ENCODE measurements around the gene MYNN.
"Not testable (repeated sequence)": the region's sequence is repeated elsewhere in the genome, so short reads cannot be mapped to it uniquely, and the experiment has no call there.

The MYNN gene

GRCh38 chr3:169772897-169773816, at the start of gene MYNN:
TSS of gene MYNN (plus strand) at chr3:169773396. CDS start at chr3:169774296, 900 bp downstream.
- peak; percentile 75 to 88 for DNase-seq (ENCODE audit: extremely low read depth in 1 of 2, low read depth in 1 of 2)

DNA sequence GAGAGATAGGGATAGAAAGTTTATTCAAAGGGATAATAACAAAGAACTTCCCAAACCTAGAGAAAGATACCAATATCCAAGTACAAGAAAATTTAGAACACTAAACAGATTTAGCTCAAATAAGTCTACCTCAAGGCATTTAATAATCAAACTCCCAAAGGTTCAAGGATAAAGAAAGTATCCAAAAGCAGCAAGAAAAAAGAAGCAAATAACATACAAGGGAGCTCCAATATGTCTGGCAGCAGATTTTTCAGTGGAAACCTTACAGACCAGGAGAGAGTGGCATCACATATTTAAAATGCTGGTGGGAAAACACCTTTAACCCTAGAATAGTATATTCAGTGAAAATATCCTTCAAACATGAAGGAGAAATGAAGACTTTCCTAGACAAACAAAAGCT, 41.3 kb upstream of the MYNN start:
- DNase-seq (ENCODE audit: extremely low read depth in 1 of 2, low read depth in 1 of 2): not testable (repeated sequence)

DNA sequence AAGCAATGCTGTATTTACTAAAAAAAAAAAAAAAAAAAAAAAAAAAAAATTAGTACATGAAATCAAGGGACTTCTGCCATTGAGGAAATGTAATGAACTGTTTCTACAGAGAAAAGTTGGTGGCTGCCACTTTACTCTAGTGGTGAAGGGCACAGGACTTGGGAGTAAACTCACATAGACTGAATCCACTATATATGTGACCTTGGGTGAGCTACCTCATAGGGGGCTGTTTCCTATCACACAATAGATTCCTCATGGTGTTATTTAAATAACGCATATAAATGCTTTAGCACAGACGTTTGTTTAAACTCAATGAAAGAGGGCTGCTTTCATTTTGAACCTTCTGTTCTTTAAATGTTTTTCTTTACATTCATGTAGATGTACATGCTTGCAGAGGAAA, 34.1 kb upstream of the MYNN start:
- DNase-seq (ENCODE audit: extremely low read depth in 1 of 2, low read depth in 1 of 2): no peak

DNA sequence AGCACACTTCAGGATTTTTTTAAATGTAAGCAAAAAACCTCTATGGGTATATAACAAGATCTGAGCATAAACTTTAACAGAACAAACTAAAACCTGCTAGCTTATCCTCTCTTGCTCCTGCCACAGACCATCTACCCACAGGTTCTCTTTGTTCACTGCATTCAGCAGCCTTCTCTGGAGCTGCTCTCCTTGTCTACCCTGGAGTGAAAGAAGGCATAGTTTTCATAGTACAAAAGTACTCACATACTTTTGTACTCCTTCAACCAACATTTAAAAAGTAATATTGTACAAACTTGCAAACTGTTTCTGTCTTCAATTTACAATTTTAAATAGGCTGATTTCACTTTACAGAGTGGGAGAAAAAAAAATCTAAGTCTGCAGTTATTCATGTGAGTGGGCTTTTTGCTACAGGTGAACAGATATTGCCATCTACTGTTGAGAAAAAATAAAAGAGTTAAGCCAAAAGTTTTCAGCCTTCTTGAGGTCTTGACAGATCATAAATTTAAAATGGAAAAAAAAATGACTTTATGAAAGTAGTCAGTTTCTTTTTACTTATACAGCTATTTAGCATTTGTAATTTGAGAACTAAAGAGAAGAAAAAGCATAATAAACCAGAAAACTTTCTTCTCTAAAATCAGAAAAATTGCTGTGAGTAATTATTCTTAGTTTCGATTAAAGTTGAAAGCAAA, 28.7 kb upstream of the MYNN start:
- DNase-seq (ENCODE audit: extremely low read depth in 1 of 2, low read depth in 1 of 2): no peak

- no peak for DNase-seq (ENCODE audit: extremely low read depth in 1 of 2, low read depth in 1 of 2)
Measured at GRCh38 chr3:169746924-169747323, 26.3 kb upstream of the MYNN start.

GRCh38 chr3:169748670-169749069, 24.5 kb upstream of the MYNN start:
- no peak for DNase-seq (ENCODE audit: extremely low read depth in 1 of 2, low read depth in 1 of 2)

- DNase-seq (ENCODE audit: extremely low read depth in 1 of 2, low read depth in 1 of 2): no peak
Measured at GRCh38 chr3:169750665-169751064, 22.5 kb upstream of the MYNN start.

DNA sequence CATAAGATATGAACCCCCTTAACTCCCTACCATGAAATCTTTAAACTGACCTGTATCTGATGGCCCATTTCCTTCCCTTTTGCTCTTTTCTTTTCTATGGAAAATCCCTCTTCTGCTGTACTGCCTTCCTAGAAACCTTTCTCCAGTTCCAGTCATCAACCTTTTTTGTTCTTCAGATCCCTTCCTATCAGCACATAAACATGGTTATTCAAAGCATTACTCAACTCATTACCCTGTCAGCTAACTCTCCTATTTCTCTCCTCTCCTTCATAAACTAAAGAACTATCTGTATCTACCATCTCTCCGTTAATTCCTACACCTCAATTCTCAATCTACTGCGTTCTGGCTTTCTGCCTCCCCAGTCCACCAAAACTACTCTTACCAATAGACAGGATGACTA, 21.3 kb upstream of the MYNN start:
- DNase-seq (ENCODE audit: extremely low read depth in 1 of 2, low read depth in 1 of 2): no peak

DNA sequence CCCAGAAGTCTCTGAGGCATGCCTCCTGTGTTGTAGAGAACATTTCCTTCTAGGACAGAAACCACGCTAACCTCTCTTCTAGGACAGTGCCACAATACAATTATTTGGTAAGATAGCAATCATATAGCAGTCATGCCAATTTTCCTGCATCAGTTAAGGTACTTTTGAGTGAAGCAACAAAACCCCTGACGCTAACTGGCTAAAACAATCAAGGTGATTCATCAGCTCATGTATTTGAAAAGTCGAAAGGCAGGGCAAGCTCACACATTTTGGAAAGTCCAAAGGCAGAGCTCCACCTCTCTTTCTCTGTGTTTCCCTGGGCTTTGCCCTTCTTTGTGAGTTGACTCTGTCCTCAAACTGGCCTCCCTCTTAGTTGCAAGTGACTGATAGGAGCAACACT, 18.5 kb upstream of the MYNN start:
- no peak for DNase-seq (ENCODE audit: extremely low read depth in 1 of 2, low read depth in 1 of 2)

- DNase-seq (ENCODE audit: extremely low read depth in 1 of 2, low read depth in 1 of 2): no peak
Measured at GRCh38 chr3:169755488-169755887, 17.7 kb upstream of the MYNN start.

DNA sequence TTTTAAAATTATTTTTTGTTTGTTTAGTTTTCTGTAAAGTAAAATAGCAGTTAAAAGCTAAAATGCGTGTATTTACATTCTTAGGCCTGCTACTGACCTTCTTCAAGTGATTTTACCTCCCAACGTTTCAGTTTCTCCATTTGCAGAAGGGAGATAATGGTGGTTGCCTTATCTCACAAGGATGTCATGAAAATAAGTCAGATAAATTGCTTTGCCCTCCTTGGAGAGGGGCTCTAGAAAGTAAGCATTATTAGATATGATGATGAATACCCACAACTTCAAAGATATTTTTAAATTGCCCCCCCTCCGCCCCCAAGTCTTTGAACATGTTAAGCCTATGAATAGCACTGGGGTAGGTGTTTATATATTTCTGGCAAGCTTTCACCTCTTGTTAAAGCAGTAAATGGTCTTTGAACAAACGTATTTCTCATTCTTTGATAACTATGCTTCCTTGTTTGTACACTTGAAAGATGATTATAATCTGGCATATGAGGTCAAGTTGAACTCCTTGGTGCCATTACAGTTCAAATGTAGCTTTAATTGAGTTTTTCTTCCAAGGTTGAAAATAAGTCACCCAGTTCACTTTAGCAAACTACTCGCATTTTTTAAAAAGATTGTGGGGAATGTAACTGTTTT, 14.7 kb upstream of the MYNN start:
- no peak for DNase-seq (ENCODE audit: extremely low read depth in 1 of 2, low read depth in 1 of 2)

- no peak for DNase-seq (ENCODE audit: extremely low read depth in 1 of 2, low read depth in 1 of 2)
Measured at GRCh38 chr3:169759256-169759655, 13.9 kb upstream of the MYNN start.

GRCh38 chr3:169760479-169760878, 12.7 kb upstream of the MYNN start:
- no peak for DNase-seq (ENCODE audit: extremely low read depth in 1 of 2, low read depth in 1 of 2)

GRCh38 chr3:169764312-169764881, 8.8 kb upstream of the MYNN start:
- DNase-seq (ENCODE audit: extremely low read depth in 1 of 2, low read depth in 1 of 2): peak; percentile 25 to 44

DNA sequence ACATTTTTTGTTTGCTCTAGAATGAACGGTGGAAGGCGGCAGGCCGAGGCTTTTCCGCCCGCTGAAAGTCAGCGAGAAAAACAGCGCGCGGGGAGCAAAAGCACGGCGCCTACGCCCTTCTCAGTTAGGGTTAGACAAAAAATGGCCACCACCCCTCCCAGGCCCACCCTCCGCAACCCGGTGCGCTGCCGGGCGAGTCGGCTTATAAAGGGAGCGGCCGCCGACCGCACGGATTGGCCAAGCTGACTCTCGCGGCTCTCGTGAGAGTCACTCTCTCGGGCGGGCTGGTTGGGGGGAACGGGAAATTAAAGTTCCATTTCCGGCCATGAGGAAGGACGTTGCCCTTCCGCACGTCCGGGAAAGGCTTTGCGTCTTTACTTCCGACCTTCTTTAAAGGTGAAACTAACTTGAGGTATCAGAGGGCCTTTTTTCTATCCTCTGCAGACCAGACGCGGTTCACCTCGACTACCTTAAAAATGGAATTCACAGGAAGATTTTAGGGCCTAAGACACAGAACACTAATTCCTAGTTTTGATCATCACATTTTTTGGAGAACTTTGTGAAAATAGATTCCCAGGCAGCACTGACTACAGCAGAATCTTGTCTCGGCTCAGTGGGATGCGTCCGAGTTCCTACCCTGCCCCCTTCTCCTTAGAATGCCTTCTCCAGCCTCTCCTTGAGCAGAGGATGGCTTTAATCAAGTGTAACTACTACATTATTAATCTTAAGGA, 8.1 kb upstream of the MYNN start, which contains the start of gene TERC:
TERC (minus strand) TSS at position 179 of the 731 bp plus-strand sequence.
- peak; percentile 83 to 84 for DNase-seq (ENCODE audit: extremely low read depth in 1 of 2, low read depth in 1 of 2)

GRCh38 chr3:169769287-169770181, 3.7 kb upstream of the MYNN start, which contains the start of gene ACTRT3:
TSS of gene ACTRT3 (minus strand) at chr3:169769561. CDS start at chr3:169769520, 41 bp downstream.
- peak; percentile 34 to 41 for DNase-seq (ENCODE audit: extremely low read depth in 1 of 2, low read depth in 1 of 2)

DNA sequence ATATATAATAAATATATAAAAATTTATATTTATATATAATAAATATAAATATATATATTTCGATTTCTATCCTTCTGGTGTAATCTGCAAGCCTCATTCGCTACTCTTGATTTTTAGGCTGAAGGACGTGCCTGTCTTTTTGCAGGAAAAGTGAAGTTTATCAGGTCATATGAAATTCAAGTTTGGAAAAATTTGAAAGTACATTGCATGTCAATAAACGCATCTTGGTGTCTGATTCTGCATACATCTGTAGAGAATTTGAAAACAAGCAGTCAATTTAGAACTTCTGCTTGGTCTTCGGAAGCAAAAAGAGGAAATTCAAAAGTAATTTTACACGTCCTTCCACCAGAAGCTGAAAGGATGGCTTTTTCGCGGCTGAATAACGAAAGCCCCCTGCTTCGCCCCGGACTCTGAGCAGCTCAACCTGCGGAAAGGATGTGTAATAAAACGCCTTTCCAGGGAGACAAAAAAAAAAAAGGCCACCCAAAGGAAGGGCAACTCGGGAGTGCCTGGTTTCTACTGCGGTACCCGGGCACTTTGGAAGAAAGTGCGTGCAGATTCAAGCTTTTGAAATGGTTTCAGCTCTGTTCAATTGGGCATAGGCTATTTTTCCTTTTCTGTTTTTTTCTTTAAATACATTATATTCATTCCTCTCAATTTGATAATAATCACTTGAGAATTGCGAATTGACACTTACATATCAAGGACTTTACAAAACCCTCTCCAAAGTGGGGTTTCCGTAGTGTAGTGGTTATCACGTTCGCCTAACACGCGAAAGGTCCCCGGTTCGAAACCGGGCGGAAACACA, 1.5 kb upstream of the MYNN start:
- peak in 1 of 2 donors; percentile 19 for DNase-seq (ENCODE audit: extremely low read depth in 1 of 2, low read depth in 1 of 2)

- DNase-seq (ENCODE audit: extremely low read depth in 1 of 2, low read depth in 1 of 2): no peak
Measured at GRCh38 chr3:169772305-169772896, 795 bp upstream of the MYNN start.

Measured in activated CD8-positive, alpha-beta memory T cell treated with anti-CD3 and anti-CD28 coated beads for 1 hour (primary cell).